Activated CD8-positive, alpha-beta memory T cell treated with anti-CD3 and anti-CD28 coated beads for 48 hours (primary cell): ENCODE data around the gene MUC21.
"Not testable (repeated sequence)": the region's sequence is repeated elsewhere in the genome, so short reads cannot be mapped to it uniquely, and the experiment has no call there.

ENCODE experiments used
- DNase-seq, 3 experiments: peaks; one replicate each; pipeline ENCODE4 v3.0.0-alpha.2; 2020; ENCODE audit warnings: low read depth in 2 of 3, low spot score in 2 of 3

MUC21 gene

GRCh38 chr6:30969171-30969570, 14.3 kb upstream of the MUC21 start:
- DNase-seq: not testable (repeated sequence)

GRCh38 chr6:30970946-30971345, 12.6 kb upstream of the MUC21 start:
- DNase-seq: no peak

GRCh38 chr6:30972816-30973215, 10.7 kb upstream of the MUC21 start:
- DNase-seq: no peak

- DNase-seq: no peak
Observed at GRCh38 chr6:30974490-30975252, 8.8 kb upstream of the MUC21 start.

GRCh38 chr6:30979141-30979540, 4.4 kb upstream of the MUC21 start:
- DNase-seq: no peak

GRCh38 chr6:30979690-30980089, 3.8 kb upstream of the MUC21 start:
- DNase-seq: no peak

GRCh38 chr6:30981942-30982772, 1.4 kb upstream of the MUC21 start:
- DNase-seq: no peak

- no peak for DNase-seq
Observed at GRCh38 chr6:30985490-30985889, 2.0 kb downstream of the MUC21 start.

- DNase-seq: no peak
Observed at GRCh38 chr6:30987304-30987703, 3.8 kb downstream of the MUC21 start.

GRCh38 chr6:30988209-30988825, 4.8 kb downstream of the MUC21 start:
- DNase-seq: no peak

- no peak for DNase-seq
Observed at GRCh38 chr6:30990422-30991086, 7.0 kb downstream of the MUC21 start.

GRCh38 chr6:30991891-30992290, 8.4 kb downstream of the MUC21 start:
- DNase-seq: no peak

GRCh38 chr6:30997301-30997700, 13.8 kb downstream of the MUC21 start:
- DNase-seq: no peak

- no peak for DNase-seq
Observed at GRCh38 chr6:30998785-30999184, 15.3 kb downstream of the MUC21 start.

GRCh38 chr6:31000067-31000860, 16.7 kb downstream of the MUC21 start:
- not testable (repeated sequence) for DNase-seq

- DNase-seq: no peak
Observed at GRCh38 chr6:31001281-31001888, 17.9 kb downstream of the MUC21 start.

GRCh38 chr6:31002471-31002870, 19.0 kb downstream of the MUC21 start:
- DNase-seq: no peak

GRCh38 chr6:31004794-31005193, 21.3 kb downstream of the MUC21 start:
- no peak for DNase-seq

- DNase-seq: no peak
Observed at GRCh38 chr6:31005249-31006020, 21.9 kb downstream of the MUC21 start.
